Measurements from ENCODE around the gene FCN1. TPM values are rescaled to one million over a fixed set of nuclear protein-coding genes. Genes with fewer than 3 reads are reported as not detected.

The FCN1 gene
- total RNA-seq, 3 donors from 2014 or later, result 0.46 to 6.0 (median 3.3) TPM

GRCh38 chr9:134886413-134886913 is 31.2 kb downstream of the FCN1 start:
- no peaks in the 10 kb centered on the region for H3K4me1 ChIP-seq (ENCODE audit: low read depth)
- H3K9me3 ChIP-seq, result no peaks in the 10 kb centered on the region
- H3K36me3 ChIP-seq (ENCODE audit: low read depth), result no peaks in the 10 kb centered on the region
- TF ChIP-seq CTCF (IDR thresholded peaks at IDR 0.05), result no peak
- DNase-seq (no peak), ATAC-seq (no peak)
- no peak overlapping the region for H3K4me3 ChIP-seq
- intact Hi-C loops (cut with DNase I, micrococcal nuclease), result no loop called here

- DNase-seq, result no peak
- ATAC-seq, result no peak
- TF ChIP-seq CTCF (IDR thresholded peaks at IDR 0.05), result no peak
- Histone ChIP-seq H3K9me3 (no peaks in the 10 kb centered on the region), H3K4me3 (no peak overlapping the region), H3K4me1 (ENCODE audit: low read depth) (no peaks in the 10 kb centered on the region), H3K36me3 (ENCODE audit: low read depth) (no peaks in the 10 kb centered on the region)
- intact Hi-C loops (cut with DNase I, micrococcal nuclease), result no loop called here
Measured at GRCh38 chr9:134885679-134886412, 31.9 kb downstream of the FCN1 start.

- intact Hi-C loops (cut with DNase I, micrococcal nuclease), result no loop called here
- no peak for DNase-seq
- no peaks in the 10 kb centered on the region for H3K36me3 ChIP-seq (ENCODE audit: low read depth)
- no peak for ATAC-seq
- no peak overlapping the region for H3K4me3 ChIP-seq
- H3K4me1 ChIP-seq (ENCODE audit: low read depth), result no peaks in the 10 kb centered on the region
- no peaks in the 10 kb centered on the region for H3K9me3 ChIP-seq
- TF ChIP-seq CTCF (IDR thresholded peaks at IDR 0.05), result no peak
Measured at GRCh38 chr9:134885001-134885678, 32.6 kb downstream of the FCN1 start.

GRCh38 chr9:134884492-134884891 is 33.2 kb downstream of the FCN1 start:
- no peak overlapping the region for H3K4me3 ChIP-seq
- ATAC-seq, result no peak
- no peak for DNase-seq
- no peaks in the 10 kb centered on the region for H3K9me3 ChIP-seq
- H3K4me1 ChIP-seq (ENCODE audit: low read depth), result no peaks in the 10 kb centered on the region
- no peak for TF ChIP-seq CTCF (IDR thresholded peaks at IDR 0.05)
- intact Hi-C loops (cut with DNase I, micrococcal nuclease), result no loop called here
- H3K36me3 ChIP-seq (ENCODE audit: low read depth), result no peaks in the 10 kb centered on the region

- Histone ChIP-seq H3K9me3 (no peaks in the 10 kb centered on the region), H3K36me3 (ENCODE audit: low read depth) (no peaks in the 10 kb centered on the region), H3K4me1 (ENCODE audit: low read depth) (no peaks in the 10 kb centered on the region), H3K4me3 (no peak overlapping the region)
- DNase-seq (no peak), ATAC-seq (no peak)
- intact Hi-C loops (cut with DNase I, micrococcal nuclease), result no loop called here
- TF ChIP-seq CTCF (IDR thresholded peaks at IDR 0.05), result no peak
Measured at GRCh38 chr9:134883040-134883782, 34.5 kb downstream of the FCN1 start.
